NB4 (cell line): Measurements from ENCODE around the gene WASF3.

ENCODE experiments used
- DNase-seq: peaks from one replicate; pipeline ENCODE4 v3.0.0; 2010; ENCODE audit warnings: low read depth
- H3K4me3 ChIP-seq: one replicate; pipeline ENCODE4 v1.5.1; 2011; ENCODE audit warnings: mild to moderate bottlenecking, low read depth, low read length, moderate library complexity
- CTCF ChIP-seq: IDR thresholded peaks from one replicate; pipeline ENCODE4 v1.5.1; 2012; ENCODE audit warnings: low read depth, low read length
- MYC ChIP-seq: IDR thresholded peaks from 2 replicates; pipeline ENCODE4 v1.6.1; 2011; ENCODE audit warnings: low read depth, low read length
- POLR2A ChIP-seq: IDR thresholded peaks from 2 replicates; pipeline ENCODE4 v1.6.1; 2011; ENCODE audit warnings: mild to moderate bottlenecking; ENCODE audit not compliant: insufficient read length; ENCODE audit errors: extremely low read depth
- TF ChIP-seq, protein P1 (sequence below): IDR thresholded peaks from 2 replicates; pipeline ENCODE4 v1.6.1; 2011; ENCODE audit warnings: low read depth, low read length

Gene WASF3

DNA sequence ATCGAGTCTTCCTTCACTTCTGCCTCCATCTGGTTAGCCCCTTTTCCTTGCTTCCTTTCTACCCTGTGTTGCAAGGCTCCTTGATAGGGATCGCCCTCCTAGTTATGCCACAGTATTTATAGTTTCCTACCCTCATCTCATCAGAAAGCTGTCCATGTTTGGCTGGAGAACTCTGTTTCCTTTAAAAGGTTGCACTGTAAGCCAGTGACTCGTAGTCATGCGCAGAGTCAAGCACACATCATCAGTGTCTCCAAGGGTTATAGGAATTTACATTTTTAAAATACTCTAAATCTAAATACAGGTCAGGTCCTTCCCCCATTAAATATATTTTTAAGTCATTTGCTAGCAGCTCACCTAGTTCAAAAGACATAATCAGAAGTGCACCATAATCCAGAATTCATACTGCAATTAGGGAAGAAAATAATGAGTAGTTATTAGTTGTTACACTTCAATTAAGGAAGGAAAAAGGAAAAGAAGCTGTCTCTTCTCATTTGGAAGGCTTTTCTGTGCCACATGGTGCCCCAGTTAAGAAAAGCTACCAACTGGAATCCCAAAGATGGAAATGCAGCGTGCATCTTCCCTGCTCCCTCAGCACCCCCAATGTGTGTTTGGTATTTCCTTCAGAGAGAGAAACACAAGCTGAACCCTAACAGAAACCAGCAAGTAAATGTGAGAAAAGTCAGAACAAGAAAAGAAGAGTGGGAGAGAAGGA, 122.1 kb downstream of the WASF3 start:
- no peak for DNase-seq

DNA sequence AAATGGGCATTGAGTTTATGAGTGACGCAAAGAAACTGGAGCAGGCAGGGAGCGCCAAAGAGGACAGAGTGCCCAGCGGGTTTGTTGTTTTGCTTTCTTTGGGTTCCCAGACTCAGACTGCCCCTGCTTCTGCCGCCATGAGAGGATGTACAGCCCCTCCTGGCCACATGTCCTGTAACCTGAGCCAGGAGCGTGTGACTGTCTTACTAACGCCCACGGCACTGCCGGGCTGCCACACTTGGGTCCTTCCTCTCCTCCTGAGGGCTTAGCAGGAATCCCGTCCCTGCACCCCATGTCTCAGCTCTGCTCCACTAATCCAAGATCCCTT, 122.6 kb downstream of the WASF3 start:
- no peak overlapping the region for H3K4me3 ChIP-seq
- DNase-seq: no peak
- TF ChIP-seq, protein P1, sequence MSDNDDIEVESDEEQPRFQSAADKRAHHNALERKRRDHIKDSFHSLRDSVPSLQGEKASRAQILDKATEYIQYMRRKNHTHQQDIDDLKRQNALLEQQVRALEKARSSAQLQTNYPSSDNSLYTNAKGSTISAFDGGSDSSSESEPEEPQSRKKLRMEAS: no peak
- TF ChIP-seq MYC: peak; percentile 27; the same call in 1 of the 2 replicates

More for the DNA sequence above, 122.1 kb downstream of the WASF3 start:
- TF ChIP-seq, protein P1: no peak
- TF ChIP-seq POLR2A (no peak), CTCF (no peak), MYC (no peak)
- H3K4me3 ChIP-seq: no peak overlapping the region

GRCh38 chr13:26680572-26680971, 123.1 kb downstream of the WASF3 start:
- no peak for TF ChIP-seq CTCF
- TF ChIP-seq MYC: no peak
- TF ChIP-seq, protein P1: no peak
- no peak for TF ChIP-seq POLR2A
- no peak for DNase-seq
- H3K4me3 ChIP-seq: no peak overlapping the region

DNA sequence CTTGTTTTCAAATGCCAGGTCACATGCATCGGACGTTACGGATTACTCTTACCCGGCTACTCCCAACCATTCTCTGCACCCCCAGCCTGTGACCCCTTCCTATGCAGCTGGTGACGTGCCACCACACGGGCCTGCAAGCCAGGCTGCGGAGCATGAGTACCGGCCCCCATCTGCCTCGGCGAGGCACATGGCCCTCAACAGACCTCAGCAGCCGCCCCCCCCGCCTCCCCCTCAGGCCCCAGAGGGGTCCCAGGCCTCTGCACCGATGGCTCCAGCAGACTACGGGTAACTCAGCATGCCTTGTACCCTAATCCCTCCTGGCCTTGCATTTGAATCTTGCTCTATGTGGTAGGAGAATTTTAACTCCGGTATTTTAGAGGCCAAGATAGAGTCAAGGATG, 123.6 kb downstream of the WASF3 start:
- TF ChIP-seq CTCF (no peak), POLR2A (no peak)
- TF ChIP-seq, protein P1: no peak
- no peak overlapping the region for H3K4me3 ChIP-seq
- DNase-seq: no peak

- H3K4me3 ChIP-seq: no peak overlapping the region
- DNase-seq: no peak
- no peak for TF ChIP-seq CTCF
- no peak for TF ChIP-seq POLR2A
- TF ChIP-seq, protein P1: no peak
- TF ChIP-seq MYC: no peak
Measured at GRCh38 chr13:26682606-26683005, 125.1 kb downstream of the WASF3 start.

DNA sequence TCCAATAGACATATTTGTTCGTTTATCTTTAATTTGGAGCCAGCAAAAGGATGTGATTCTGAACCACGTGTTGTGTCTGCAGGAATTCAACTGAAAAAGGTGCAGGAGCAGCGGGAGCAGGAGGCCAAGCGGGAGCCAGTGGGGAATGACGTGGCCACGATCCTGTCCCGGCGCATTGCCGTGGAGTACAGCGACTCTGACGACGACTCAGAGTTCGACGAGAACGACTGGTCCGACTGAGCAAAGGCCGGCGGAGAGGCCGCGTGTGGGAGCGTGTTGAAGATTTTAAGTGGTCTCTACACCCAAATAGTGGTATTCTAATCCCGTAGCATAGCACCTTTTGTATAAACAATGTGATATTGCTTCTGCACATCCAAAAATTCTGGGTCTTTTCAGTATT, 128.1 kb downstream of the WASF3 start:
- DNase-seq: no peak
- TF ChIP-seq CTCF (no peak), POLR2A (no peak), MYC (no peak)
- TF ChIP-seq, protein P1: no peak

More for the DNA sequence above, 128.1 kb downstream of the WASF3 start:
- no peak overlapping the region for H3K4me3 ChIP-seq
